ENCODE data around the gene RAB43. TPM values are rescaled to one million over a fixed set of nuclear protein-coding genes. Genes with fewer than 3 reads are reported as not detected.

RAB43 gene
- total RNA-seq, 2 donors from 2014 or later: 26.4 to 53.5 TPM

- TF ChIP-seq, protein P1, sequence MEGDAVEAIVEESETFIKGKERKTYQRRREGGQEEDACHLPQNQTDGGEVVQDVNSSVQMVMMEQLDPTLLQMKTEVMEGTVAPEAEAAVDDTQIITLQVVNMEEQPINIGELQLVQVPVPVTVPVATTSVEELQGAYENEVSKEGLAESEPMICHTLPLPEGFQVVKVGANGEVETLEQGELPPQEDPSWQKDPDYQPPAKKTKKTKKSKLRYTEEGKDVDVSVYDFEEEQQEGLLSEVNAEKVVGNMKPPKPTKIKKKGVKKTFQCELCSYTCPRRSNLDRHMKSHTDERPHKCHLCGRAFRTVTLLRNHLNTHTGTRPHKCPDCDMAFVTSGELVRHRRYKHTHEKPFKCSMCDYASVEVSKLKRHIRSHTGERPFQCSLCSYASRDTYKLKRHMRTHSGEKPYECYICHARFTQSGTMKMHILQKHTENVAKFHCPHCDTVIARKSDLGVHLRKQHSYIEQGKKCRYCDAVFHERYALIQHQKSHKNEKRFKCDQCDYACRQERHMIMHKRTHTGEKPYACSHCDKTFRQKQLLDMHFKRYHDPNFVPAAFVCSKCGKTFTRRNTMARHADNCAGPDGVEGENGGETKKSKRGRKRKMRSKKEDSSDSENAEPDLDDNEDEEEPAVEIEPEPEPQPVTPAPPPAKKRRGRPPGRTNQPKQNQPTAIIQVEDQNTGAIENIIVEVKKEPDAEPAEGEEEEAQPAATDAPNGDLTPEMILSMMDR (IDR thresholded peaks at IDR 0.05): no peak
- Histone ChIP-seq H3K4me3 (peak overlapping the region; percentile 56), H3K9me3 (no peaks in the 10 kb centered on the region), H3K4me1 (ENCODE audit: control insufficient read depth in 1 of 2, low read depth in 2 of 2) (peaks cover 0 to 9% of the 10 kb centered on the region in 2 donors), H3K36me3 (no peaks in the 10 kb centered on the region), H3K27ac (no peak overlapping the region), H3K27me3 (replicated peaks; ENCODE audit: insufficient read depth) (no peaks in the 10 kb centered on the region)
- no peak for DNase-seq (ENCODE audit: low spot score)
- ATAC-seq (ENCODE audit: insufficient number of reproducible peaks, low FRiP score, low read depth): no peak
These were observed 75.4 kb downstream of the RAB43 start for GRCh38 chr3:129046037-129046731.

DNA sequence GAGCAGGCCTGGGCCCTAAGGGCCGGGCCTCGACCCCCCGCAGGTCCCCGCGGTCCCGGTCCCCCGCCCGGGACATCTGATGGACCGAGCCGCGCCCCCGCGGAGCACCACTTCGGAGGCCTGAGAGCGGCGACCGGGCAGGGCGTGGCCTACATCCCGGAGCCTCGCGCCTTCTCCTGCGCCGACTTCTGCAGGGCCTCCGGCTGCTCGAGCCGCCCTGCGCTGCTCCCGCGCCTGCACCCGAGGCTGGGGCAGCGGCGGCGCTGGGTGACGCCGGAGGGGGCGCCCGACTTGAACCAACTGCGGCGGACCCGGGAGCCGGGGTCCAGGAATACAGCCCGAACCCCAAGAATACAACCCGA, 75.9 kb downstream of the RAB43 start:
- Histone ChIP-seq H3K4me3 (peak overlapping the region; percentile 56), H3K27me3 (replicated peaks; ENCODE audit: insufficient read depth) (no peaks in the 10 kb centered on the region)

DNA sequence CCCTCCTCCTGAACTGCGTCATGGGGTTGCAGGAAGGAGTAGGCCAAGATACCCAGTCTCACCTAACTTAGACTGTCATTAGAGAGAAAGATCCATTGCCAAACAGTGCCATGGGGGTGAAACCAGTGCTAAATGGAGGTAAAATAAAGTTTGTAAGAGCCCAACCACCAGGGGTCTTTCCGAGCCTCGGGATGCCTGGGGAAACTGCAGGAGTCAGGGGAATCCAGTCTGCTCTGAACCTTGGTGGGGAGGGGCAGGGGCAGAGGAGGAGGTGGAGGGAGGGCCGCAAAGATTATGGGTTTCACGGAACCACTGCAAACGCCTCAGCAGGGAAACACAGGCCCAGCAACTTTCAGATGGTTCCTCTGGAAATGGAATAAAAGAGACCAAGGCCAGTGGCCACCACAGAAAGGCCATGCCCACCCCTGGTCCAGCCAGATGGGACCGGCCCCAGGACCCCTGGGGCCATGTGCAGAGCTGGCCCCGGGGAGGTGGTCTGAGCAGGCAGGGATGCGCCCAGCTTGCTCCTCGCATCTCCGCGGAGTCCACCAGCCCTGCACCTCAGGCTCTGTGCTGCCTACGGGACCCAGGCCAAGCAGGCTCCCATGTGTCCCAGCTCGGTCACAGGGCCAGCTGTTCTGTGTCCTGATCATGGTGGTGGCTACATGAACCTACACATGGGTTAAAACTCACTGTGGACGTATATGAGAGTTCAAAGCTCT, 80.9 kb downstream of the RAB43 start:
- ATAC-seq (ENCODE audit: insufficient number of reproducible peaks, low FRiP score, low read depth) (no peak), DNase-seq (ENCODE audit: low spot score) (no peak)
- Histone ChIP-seq H3K27me3 (replicated peaks; ENCODE audit: insufficient read depth) (no peaks in the 10 kb centered on the region), H3K27ac (no peak overlapping the region), H3K9me3 (no peaks in the 10 kb centered on the region), H3K4me1 (ENCODE audit: control insufficient read depth in 1 of 2, low read depth in 2 of 2) (peaks cover 0 to 8% of the 10 kb centered on the region in 2 donors), H3K4me3 (no peak overlapping the region), H3K36me3 (no peaks in the 10 kb centered on the region)
- TF ChIP-seq, protein P1 (IDR thresholded peaks at IDR 0.05): no peak

More for the DNA sequence above, 75.9 kb downstream of the RAB43 start:
- Histone ChIP-seq H3K36me3 (no peaks in the 10 kb centered on the region), H3K4me1 (ENCODE audit: control insufficient read depth in 1 of 2, low read depth in 2 of 2) (peaks cover 0 to 9% of the 10 kb centered on the region in 2 donors), H3K9me3 (no peaks in the 10 kb centered on the region), H3K27ac (no peak overlapping the region)
- no peak for DNase-seq (ENCODE audit: low spot score)
- TF ChIP-seq, protein P1 (IDR thresholded peaks at IDR 0.05): no peak
- no peak for ATAC-seq (ENCODE audit: insufficient number of reproducible peaks, low FRiP score, low read depth)

- H3K36me3 ChIP-seq: no peaks in the 10 kb centered on the region
- no peak overlapping the region for H3K4me3 ChIP-seq
- TF ChIP-seq, protein P1 (IDR thresholded peaks at IDR 0.05): no peak
- ATAC-seq (ENCODE audit: insufficient number of reproducible peaks, low FRiP score, low read depth) (no peak), DNase-seq (ENCODE audit: low spot score) (no peak)
- no peak overlapping the region for H3K27ac ChIP-seq
- peaks cover 0 to 5% of the 10 kb centered on the region in 2 donors for H3K4me1 ChIP-seq (ENCODE audit: control insufficient read depth in 1 of 2, low read depth in 2 of 2)
- no peaks in the 10 kb centered on the region for H3K27me3 ChIP-seq (replicated peaks; ENCODE audit: insufficient read depth)
- no peaks in the 10 kb centered on the region for H3K9me3 ChIP-seq
These were observed 81.6 kb downstream of the RAB43 start for GRCh38 chr3:129040039-129040336.

DNA sequence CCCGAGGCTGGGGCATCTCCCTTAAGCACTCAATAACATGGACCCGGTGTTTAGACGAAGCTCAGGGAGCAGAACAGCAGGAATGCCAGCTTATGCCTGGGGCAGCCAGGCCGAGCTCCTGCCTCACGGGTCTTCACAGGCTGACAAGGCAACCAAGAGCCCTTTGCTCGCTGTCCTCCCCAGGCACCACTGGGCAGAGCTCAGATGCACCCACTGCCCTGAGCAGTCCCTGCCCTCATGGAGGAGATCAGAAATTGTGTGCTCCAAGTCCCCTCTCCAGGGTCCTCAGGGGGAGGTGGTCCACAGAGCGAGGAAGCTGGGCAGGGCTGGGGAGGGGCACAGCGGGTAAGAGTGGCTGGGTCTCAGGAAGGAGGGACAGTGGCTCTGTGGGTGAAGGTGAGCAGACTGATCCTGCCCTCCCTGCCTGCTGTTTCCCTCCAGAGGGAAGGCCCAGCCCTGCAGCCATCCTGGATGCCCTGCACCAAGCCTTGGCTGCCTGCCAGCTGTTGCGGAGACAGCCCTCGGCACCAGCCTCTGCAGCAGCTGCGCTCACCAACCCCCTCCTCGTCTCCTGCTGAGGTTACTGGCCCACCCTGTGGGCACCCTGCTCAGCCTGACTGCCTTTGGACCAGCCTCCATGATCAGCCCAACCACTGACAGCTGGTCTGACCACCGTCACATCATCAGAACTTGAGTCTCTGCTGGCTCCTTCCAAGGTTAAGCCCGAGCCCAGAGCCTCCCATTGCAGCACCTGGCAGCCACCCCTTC, 82.1 kb downstream of the RAB43 start:
- peaks cover 0 to 5% of the 10 kb centered on the region in 2 donors for H3K4me1 ChIP-seq (ENCODE audit: control insufficient read depth in 1 of 2, low read depth in 2 of 2)
- H3K4me3 ChIP-seq: no peak overlapping the region
- no peaks in the 10 kb centered on the region for H3K9me3 ChIP-seq
- TF ChIP-seq, protein P1 (IDR thresholded peaks at IDR 0.05): no peak
- H3K27ac ChIP-seq: no peak overlapping the region
- no peak for ATAC-seq (ENCODE audit: insufficient number of reproducible peaks, low FRiP score, low read depth)
- DNase-seq (ENCODE audit: low spot score): no peak
- no peaks in the 10 kb centered on the region for H3K27me3 ChIP-seq (replicated peaks; ENCODE audit: insufficient read depth)
- H3K36me3 ChIP-seq: no peaks in the 10 kb centered on the region

Data from thoracic aorta (tissue), 2 donors.